ENCODE data around the gene BUB1B. TPM values are rescaled to one million over a fixed set of nuclear protein-coding genes. Genes with fewer than 3 reads are reported as not detected.

BUB1B gene
- total RNA-seq, 1 donor from 2014 or later = 1.8 TPM

- DNase-seq = peak; percentile 59
- TF ChIP-seq CTCF (IDR thresholded peaks at IDR 0.05) = no peak
- Histone ChIP-seq H3K36me3 (no peaks in the 10 kb centered on the region), H3K27me3 (peaks cover 11% of the 10 kb centered on the region), H3K27ac (no peak overlapping the region), H3K4me1 (no peaks in the 10 kb centered on the region), H3K9me3 (no peaks in the 10 kb centered on the region), H3K4me3 (no peak overlapping the region)
- ATAC-seq = no peak
- intact Hi-C loops (cut with DNase I) = no loop called here
These were observed 79.1 kb downstream of the BUB1B start for GRCh38 chr15:40239693-40240618.

- H3K9me3 ChIP-seq = no peaks in the 10 kb centered on the region
- no peak for ATAC-seq
- DNase-seq = no peak
- H3K27me3 ChIP-seq = peaks cover 11% of the 10 kb centered on the region
- no peaks in the 10 kb centered on the region for H3K36me3 ChIP-seq
- intact Hi-C loops (cut with DNase I) = no loop called here
- TF ChIP-seq CTCF (IDR thresholded peaks at IDR 0.05) = no peak
- no peak overlapping the region for H3K4me3 ChIP-seq
- no peak overlapping the region for H3K27ac ChIP-seq
- H3K4me1 ChIP-seq = no peaks in the 10 kb centered on the region
These were observed 79.9 kb downstream of the BUB1B start for GRCh38 chr15:40240619-40241221.

- Histone ChIP-seq H3K4me1 (no peaks in the 10 kb centered on the region), H3K27ac (no peak overlapping the region), H3K27me3 (peaks cover 11% of the 10 kb centered on the region), H3K36me3 (no peaks in the 10 kb centered on the region), H3K4me3 (no peak overlapping the region), H3K9me3 (no peaks in the 10 kb centered on the region)
- intact Hi-C loops (cut with DNase I) = no loop called here
- no peak for ATAC-seq
- DNase-seq = peak; percentile 50
- TF ChIP-seq CTCF (IDR thresholded peaks at IDR 0.05) = no peak
These were observed 80.7 kb downstream of the BUB1B start for GRCh38 chr15:40241269-40242212.

GRCh38 chr15:40242213-40242599, 81.3 kb downstream of the BUB1B start:
- DNase-seq = no peak
- TF ChIP-seq CTCF (IDR thresholded peaks at IDR 0.05) = no peak
- no peak for ATAC-seq
- no peaks in the 10 kb centered on the region for H3K36me3 ChIP-seq
- H3K27me3 ChIP-seq = peaks cover 11% of the 10 kb centered on the region
- no peak overlapping the region for H3K27ac ChIP-seq
- intact Hi-C loops (cut with DNase I) = no loop called here
- H3K9me3 ChIP-seq = no peaks in the 10 kb centered on the region
- H3K4me1 ChIP-seq = no peaks in the 10 kb centered on the region
- H3K4me3 ChIP-seq = no peak overlapping the region

GRCh38 chr15:40242601-40243000, 81.7 kb downstream of the BUB1B start:
- no peaks in the 10 kb centered on the region for H3K9me3 ChIP-seq

More at GRCh38 chr15:40242601-40243000, 81.7 kb downstream of the BUB1B start:
- no peaks in the 10 kb centered on the region for H3K36me3 ChIP-seq
- H3K27me3 ChIP-seq = peaks cover 11% of the 10 kb centered on the region
- no peak for TF ChIP-seq CTCF (IDR thresholded peaks at IDR 0.05)
- DNase-seq = peak; percentile 52
- no peaks in the 10 kb centered on the region for H3K4me1 ChIP-seq
- no peak overlapping the region for H3K4me3 ChIP-seq
- no peak for ATAC-seq
- intact Hi-C loops (cut with DNase I) = no loop called here
- H3K27ac ChIP-seq = no peak overlapping the region
